ENCODE measurements around the gene RSPH10B2. TPM values are rescaled to one million over a fixed set of nuclear protein-coding genes. Genes with fewer than 3 reads are reported as not detected.
"Not testable (repeated sequence)": the region's sequence is repeated elsewhere in the genome, so short reads cannot be mapped to it uniquely, and the experiment has no call there.

The RSPH10B2 gene
- total RNA-seq, 1 experiment from 2014 or later: 0.15 TPM

DNA sequence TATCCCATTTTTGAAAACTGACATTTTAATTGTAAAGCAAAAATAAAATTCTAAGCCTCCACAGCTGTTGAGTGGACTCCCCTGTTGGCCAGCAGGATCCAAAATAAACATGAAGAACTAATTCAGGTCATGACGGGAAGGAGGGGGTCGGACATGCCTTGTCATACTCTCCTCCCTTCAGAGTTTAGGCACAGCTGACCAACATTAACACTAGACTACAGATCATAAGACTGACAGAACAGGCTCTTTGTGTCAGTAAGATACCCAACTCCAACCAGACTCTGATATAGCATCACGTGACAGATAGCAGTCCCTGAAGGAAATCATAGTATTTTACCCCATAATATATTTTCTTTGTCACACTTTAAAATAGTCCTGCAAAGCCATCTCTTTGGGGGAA is 26.2 kb upstream of the RSPH10B2 start:
- TF ChIP-seq, protein P1, sequence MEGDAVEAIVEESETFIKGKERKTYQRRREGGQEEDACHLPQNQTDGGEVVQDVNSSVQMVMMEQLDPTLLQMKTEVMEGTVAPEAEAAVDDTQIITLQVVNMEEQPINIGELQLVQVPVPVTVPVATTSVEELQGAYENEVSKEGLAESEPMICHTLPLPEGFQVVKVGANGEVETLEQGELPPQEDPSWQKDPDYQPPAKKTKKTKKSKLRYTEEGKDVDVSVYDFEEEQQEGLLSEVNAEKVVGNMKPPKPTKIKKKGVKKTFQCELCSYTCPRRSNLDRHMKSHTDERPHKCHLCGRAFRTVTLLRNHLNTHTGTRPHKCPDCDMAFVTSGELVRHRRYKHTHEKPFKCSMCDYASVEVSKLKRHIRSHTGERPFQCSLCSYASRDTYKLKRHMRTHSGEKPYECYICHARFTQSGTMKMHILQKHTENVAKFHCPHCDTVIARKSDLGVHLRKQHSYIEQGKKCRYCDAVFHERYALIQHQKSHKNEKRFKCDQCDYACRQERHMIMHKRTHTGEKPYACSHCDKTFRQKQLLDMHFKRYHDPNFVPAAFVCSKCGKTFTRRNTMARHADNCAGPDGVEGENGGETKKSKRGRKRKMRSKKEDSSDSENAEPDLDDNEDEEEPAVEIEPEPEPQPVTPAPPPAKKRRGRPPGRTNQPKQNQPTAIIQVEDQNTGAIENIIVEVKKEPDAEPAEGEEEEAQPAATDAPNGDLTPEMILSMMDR (IDR thresholded peaks at IDR 0.05): no peak
- TF ChIP-seq SIN3A (IDR thresholded peaks at IDR 0.05; ENCODE audit: borderline replicate concordance, insufficient read depth, low read depth, low read length) (no peak), POLR2AphosphoS5 (IDR thresholded peaks at IDR 0.05; ENCODE audit: low read depth, low read length) (no peak), TCF7L2 (IDR thresholded peaks at IDR 0.05; ENCODE audit: low read depth, low read length) (no peak)
- TF ChIP-seq, protein P2, sequence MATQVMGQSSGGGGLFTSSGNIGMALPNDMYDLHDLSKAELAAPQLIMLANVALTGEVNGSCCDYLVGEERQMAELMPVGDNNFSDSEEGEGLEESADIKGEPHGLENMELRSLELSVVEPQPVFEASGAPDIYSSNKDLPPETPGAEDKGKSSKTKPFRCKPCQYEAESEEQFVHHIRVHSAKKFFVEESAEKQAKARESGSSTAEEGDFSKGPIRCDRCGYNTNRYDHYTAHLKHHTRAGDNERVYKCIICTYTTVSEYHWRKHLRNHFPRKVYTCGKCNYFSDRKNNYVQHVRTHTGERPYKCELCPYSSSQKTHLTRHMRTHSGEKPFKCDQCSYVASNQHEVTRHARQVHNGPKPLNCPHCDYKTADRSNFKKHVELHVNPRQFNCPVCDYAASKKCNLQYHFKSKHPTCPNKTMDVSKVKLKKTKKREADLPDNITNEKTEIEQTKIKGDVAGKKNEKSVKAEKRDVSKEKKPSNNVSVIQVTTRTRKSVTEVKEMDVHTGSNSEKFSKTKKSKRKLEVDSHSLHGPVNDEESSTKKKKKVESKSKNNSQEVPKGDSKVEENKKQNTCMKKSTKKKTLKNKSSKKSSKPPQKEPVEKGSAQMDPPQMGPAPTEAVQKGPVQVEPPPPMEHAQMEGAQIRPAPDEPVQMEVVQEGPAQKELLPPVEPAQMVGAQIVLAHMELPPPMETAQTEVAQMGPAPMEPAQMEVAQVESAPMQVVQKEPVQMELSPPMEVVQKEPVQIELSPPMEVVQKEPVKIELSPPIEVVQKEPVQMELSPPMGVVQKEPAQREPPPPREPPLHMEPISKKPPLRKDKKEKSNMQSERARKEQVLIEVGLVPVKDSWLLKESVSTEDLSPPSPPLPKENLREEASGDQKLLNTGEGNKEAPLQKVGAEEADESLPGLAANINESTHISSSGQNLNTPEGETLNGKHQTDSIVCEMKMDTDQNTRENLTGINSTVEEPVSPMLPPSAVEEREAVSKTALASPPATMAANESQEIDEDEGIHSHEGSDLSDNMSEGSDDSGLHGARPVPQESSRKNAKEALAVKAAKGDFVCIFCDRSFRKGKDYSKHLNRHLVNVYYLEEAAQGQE (IDR thresholded peaks at IDR 0.05; ENCODE audit: insufficient read depth in 1 of 2, low read depth in 2 of 2, low read length in 1 of 2): no peak
- Histone ChIP-seq H3K36me3 (ENCODE audit: control insufficient read depth, insufficient read depth, low read length) (no peaks in the 10 kb centered on the region), H3K27me3 (ENCODE audit: control insufficient read depth, insufficient read depth, low read length) (no peaks in the 10 kb centered on the region), H3K9me3 (ENCODE audit: control insufficient read depth, insufficient read depth, low read depth, low read length) (no peaks in the 10 kb centered on the region), H3K27ac (ENCODE audit: low read length) (no peak overlapping the region), H3K4me3 (ENCODE audit: low read depth in 2 of 2, low read length in 2 of 2) (no peak overlapping the region), H3K4me1 (ENCODE audit: control insufficient read depth, insufficient read depth, low read length) (peaks cover 3% of the 10 kb centered on the region; the same call in 1 of the 2 replicates)
- no peak for ATAC-seq
- in situ Hi-C loops (cut with HindIII; ENCODE audit: low pct_unique_long_range_greater_than_20kb, low sequenced_read_pairs) (no loop called here), intact Hi-C loops (cut with micrococcal nuclease; ENCODE audit: unreplicated experiment) (no loop called here)
- no peak for DNase-seq (ENCODE audit: low read depth, low spot score)
- no TSS peak for BruUV-seq (replicated peaks)
- ChIA-PET POLR2A (no interaction called here), CTCF (no interaction called here)

DNA sequence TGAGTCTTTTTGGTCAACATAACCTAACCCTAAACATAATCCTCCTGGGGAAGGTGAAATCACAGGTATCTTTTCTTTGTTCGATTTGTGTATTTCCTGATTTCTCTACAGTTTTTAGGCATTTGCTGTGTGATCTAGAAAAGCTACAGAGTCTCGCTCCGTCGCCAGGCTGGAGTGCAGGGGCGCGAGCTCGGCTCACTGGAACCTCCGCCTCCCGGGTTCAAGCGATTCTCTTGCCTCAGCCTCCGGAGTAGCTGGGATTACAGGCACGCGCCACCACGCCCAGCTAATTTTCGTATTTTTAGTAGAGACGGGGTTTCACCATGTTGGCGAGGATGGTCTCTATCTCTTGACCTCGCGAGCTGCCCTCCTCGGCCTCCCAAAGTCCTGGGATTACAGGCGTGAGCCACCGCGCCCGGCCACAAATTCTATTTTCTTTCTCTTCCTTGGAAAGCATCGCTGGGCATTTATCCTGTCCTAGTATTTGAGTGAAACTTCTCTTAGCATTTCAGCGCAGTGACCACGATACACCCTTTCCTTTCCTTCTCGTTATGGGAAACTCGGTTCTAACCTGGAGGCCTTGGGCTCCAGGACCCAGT is 24.9 kb upstream of the RSPH10B2 start:
- ATAC-seq; H3K36me3 ChIP-seq (ENCODE audit: control insufficient read depth, insufficient read depth, low read length); POLR2A ChIA-PET; H3K27me3 ChIP-seq (ENCODE audit: control insufficient read depth, insufficient read depth, low read length); H3K9me3 ChIP-seq (ENCODE audit: control insufficient read depth, insufficient read depth, low read depth, low read length); DNase-seq (ENCODE audit: low read depth, low spot score); H3K4me1 ChIP-seq (ENCODE audit: control insufficient read depth, insufficient read depth, low read length); intact Hi-C loops (cut with micrococcal nuclease; ENCODE audit: unreplicated experiment); in situ Hi-C loops (cut with HindIII; ENCODE audit: low pct_unique_long_range_greater_than_20kb, low sequenced_read_pairs): not testable (repeated sequence)
- Histone ChIP-seq H3K4me3 (ENCODE audit: low read depth in 2 of 2, low read length in 2 of 2) (peak overlapping the region; percentile 72 to 86), H3K27ac (ENCODE audit: low read length) (peak overlapping the region; percentile 95)
- CTCF ChIA-PET: interaction anchor here (0.5 kb wide), 1 partner anchor 216 kb away, joined by 3 read pairs; no protein-coding TSS in a partner anchor
- TSS peak; percentile 80 for BruUV-seq (replicated peaks)
